H1 (cell line): ENCODE data around the gene HAND1. TPM values are rescaled to one million over a fixed set of nuclear protein-coding genes. Genes with fewer than 3 reads are reported as not detected.

Experiments
- CTCF ChIA-PET: fragments of 300-600 bp; sonication (Branson Sonifier 250); formaldehyde crosslinking; loops from one replicate; lab custom pipeline; 2021; ENCODE audit not compliant: partially characterized antibody; lab: Charles Lee
- POLR2A ChIA-PET: fragments of 300-600 bp; sonication (Branson Sonifier 250); formaldehyde crosslinking; loops from one replicate; lab custom pipeline; 2021; ENCODE audit warnings: inconsistent platforms; ENCODE audit not compliant: partially characterized antibody; lab: Charles Lee
- DNase-seq, 2 experiments: peaks; one replicate each; pipeline versions ENCODE4 v3.0.0 to v3.0.0-alpha.2; 2010 to 2022; ENCODE audit warnings: low spot score in 2 of 2, low read depth in 1 of 2, mixed read lengths in 1 of 2
- FAIRE-seq: peaks from 2 replicates; lab custom pipeline; 2011; peaks lifted over from hg19 to GRCh38; lab: Jason Lieb, UNC
- H2AFZ ChIP-seq: 2 replicates; pipeline ENCODE4 v1.8.1; 2012; ENCODE audit warnings: low read length, inconsistent platforms
- H2AK5ac ChIP-seq: 2 replicates; pipeline ENCODE4 v1.6.1; 2013; ENCODE audit warnings: low read depth, low read length
- H2BK120ac ChIP-seq: replicated peaks from 2 replicates; pipeline ENCODE3; 2013; ENCODE audit warnings: low read depth, low read length, inconsistent platforms
- H2BK12ac ChIP-seq: 2 replicates; pipeline ENCODE4 v1.6.1; 2013; ENCODE audit warnings: low read depth, low read length
- H2BK15ac ChIP-seq: 2 replicates; pipeline ENCODE4 v1.6.1; 2013; ENCODE audit warnings: low read length
- H2BK20ac ChIP-seq: 2 replicates; pipeline ENCODE4 v1.6.1; 2013; ENCODE audit warnings: low read length
- H2BK5ac ChIP-seq: 2 replicates; pipeline ENCODE4 v1.6.1; 2013; ENCODE audit warnings: low read depth, low read length
- H3K14ac ChIP-seq: 2 replicates; pipeline ENCODE4 v1.6.1; 2013; ENCODE audit warnings: inconsistent platforms; ENCODE audit not compliant: insufficient read length
- H3K18ac ChIP-seq: 2 replicates; pipeline ENCODE4 v1.6.1; 2013; ENCODE audit warnings: low read length; ENCODE audit errors: extremely low read depth
- H3K23ac ChIP-seq: 2 replicates; pipeline ENCODE4 v1.6.1; 2013; ENCODE audit warnings: inconsistent platforms; ENCODE audit not compliant: insufficient read length
- H3K23me2 ChIP-seq: 2 replicates; pipeline ENCODE4 v1.6.1; 2013; ENCODE audit warnings: low read depth, low read length
- H3K27ac ChIP-seq: 2 replicates; pipeline ENCODE4 v1.6.1; 2011; ENCODE audit warnings: low read depth, low read length, inconsistent platforms
- H3K27me3 ChIP-seq, 4 experiments: replicated peaks in 1 of 4; 1 replicate in 1 of 4; 2 replicates in 3 of 4; pipeline versions ENCODE4 v1.6.1 to v1.8.1; 2011 to 2013; ENCODE audit warnings: low read length in 3 of 4, mild to moderate bottlenecking in 3 of 4, inconsistent platforms in 2 of 4, mixed read lengths in 2 of 4, moderate library complexity in 1 of 4; ENCODE audit not compliant: control insufficient read depth in 3 of 4, insufficient read depth in 3 of 4; ENCODE audit errors: extremely low read depth in 1 of 4
- H3K36me3 ChIP-seq, 4 experiments: 2 replicates each; pipeline versions ENCODE4 v1.6.1 to v1.8.1; 2011 to 2013; ENCODE audit warnings: mild to moderate bottlenecking in 4 of 4, low read length in 3 of 4, moderate library complexity in 2 of 4, control low read depth in 1 of 4, inconsistent platforms in 1 of 4; ENCODE audit not compliant: insufficient read depth in 4 of 4, control insufficient read depth in 2 of 4
- H3K4ac ChIP-seq: replicated peaks from 2 replicates; pipeline ENCODE3; 2013; ENCODE audit warnings: low read length, low read depth, mixed read lengths, inconsistent platforms; ENCODE audit not compliant: insufficient read length
- H3K4me1 ChIP-seq, 4 experiments: replicated peaks in 1 of 4; 1 replicate in 1 of 4; 2 replicates in 3 of 4; pipeline versions ENCODE4 v1.6.1 to v1.8.1; 2011 to 2013; ENCODE audit warnings: low read length in 3 of 4, inconsistent platforms in 2 of 4, mixed read lengths in 1 of 4; ENCODE audit not compliant: insufficient read depth in 4 of 4, control insufficient read depth in 3 of 4
- H3K4me2 ChIP-seq, 2 experiments: 2 replicates each; pipeline versions ENCODE4 v1.6.1 to v1.8.1; 2011 to 2013; ENCODE audit warnings: low read depth in 2 of 2, low read length in 2 of 2, control low read depth in 1 of 2, inconsistent platforms in 1 of 2, mild to moderate bottlenecking in 1 of 2; ENCODE audit not compliant: insufficient read depth in 1 of 2
- H3K4me3 ChIP-seq, 4 experiments: fragments of 200-600, 300-600 bp in 1 of 4; sonication (generic), shearing (Covaris generic), sonication (Bioruptor Twin) in 1 of 4; 2 replicates each; pipeline versions ENCODE4 v1.5.1 to v1.8.1; 2011 to 2016; ENCODE audit warnings: low read length in 4 of 4, low read depth in 3 of 4, control low read depth in 2 of 4, inconsistent platforms in 2 of 4, mild to moderate bottlenecking in 2 of 4, mixed read lengths in 1 of 4, moderate library complexity in 1 of 4; ENCODE audit not compliant: insufficient read depth in 2 of 4; ENCODE audit errors: extremely low read depth in 1 of 4
- H3K56ac ChIP-seq: replicated peaks from 2 replicates; pipeline ENCODE3; 2013; ENCODE audit warnings: low read depth, mild to moderate bottlenecking, mixed read lengths, low read length, inconsistent platforms; ENCODE audit not compliant: insufficient read length
- H3K79me1 ChIP-seq: 2 replicates; pipeline ENCODE4 v1.6.1; 2013; ENCODE audit warnings: low read depth, low read length, control low read depth
- H3K79me2 ChIP-seq, 2 experiments: 2 replicates each; pipeline versions ENCODE4 v1.6.1 to v1.8.1; 2012 to 2013; ENCODE audit warnings: low read length in 2 of 2, mild to moderate bottlenecking in 2 of 2, inconsistent platforms in 1 of 2; ENCODE audit not compliant: insufficient read depth in 2 of 2, control insufficient read depth in 1 of 2
- H3K9ac ChIP-seq, 4 experiments: replicated peaks in 1 of 4; 1 replicate in 1 of 4; 2 replicates in 3 of 4; pipeline versions ENCODE4 v1.6.1 to v1.8.1; 2011 to 2013; ENCODE audit warnings: low read depth in 3 of 4, low read length in 3 of 4, control low read depth in 2 of 4, mild to moderate bottlenecking in 2 of 4, moderate library complexity in 2 of 4, inconsistent platforms in 1 of 4; ENCODE audit errors: extremely low read depth in 1 of 4
- H3K9me3 ChIP-seq, 2 experiments: 2 replicates each; pipeline versions ENCODE4 v1.6.1 to v1.8.1; 2012 to 2013; ENCODE audit warnings: mild to moderate bottlenecking in 2 of 2, moderate library complexity in 2 of 2, control low read depth in 1 of 2, inconsistent platforms in 1 of 2, low read depth in 1 of 2, low read length in 1 of 2, mixed read lengths in 1 of 2; ENCODE audit not compliant: insufficient read depth in 2 of 2
- H4K20me1 ChIP-seq, 2 experiments: replicated peaks in 1 of 2; 2 replicates each; pipeline versions ENCODE3 to v1.8.1; 2011 to 2013; ENCODE audit warnings: inconsistent platforms in 2 of 2, low read length in 2 of 2, mild to moderate bottlenecking in 1 of 2; ENCODE audit not compliant: insufficient read depth in 2 of 2, control insufficient read depth in 1 of 2
- H4K5ac ChIP-seq: 2 replicates; pipeline ENCODE4 v1.6.1; 2013; ENCODE audit warnings: low read length, low read depth, mixed read lengths, inconsistent platforms; ENCODE audit not compliant: insufficient read length
- H4K8ac ChIP-seq: 2 replicates; pipeline ENCODE4 v1.8.0; 2013; ENCODE audit warnings: mild to moderate bottlenecking, moderate library complexity, low read length, inconsistent platforms; ENCODE audit not compliant: insufficient read depth; ENCODE audit errors: extremely low read depth
- H4K91ac ChIP-seq: replicated peaks from 2 replicates; pipeline ENCODE3; 2013; ENCODE audit warnings: low read length, mixed read lengths, inconsistent platforms; ENCODE audit not compliant: insufficient read length
- CREB1 ChIP-seq: IDR thresholded peaks from 2 replicates; pipeline ENCODE4 v1.6.1; 2012; ENCODE audit warnings: inconsistent platforms
- WGBS, 2 experiments: shearing (Covaris generic) in 1 of 2; methylation state at CpG; one replicate each; pipeline versions ENCODE4 v1.1.6 to v1.1.7; 2013 to 2015; ENCODE audit warnings: low lambda C conversion rate in 2 of 2, mixed read lengths in 2 of 2, inconsistent platforms in 1 of 2, low coverage in 1 of 2, missing lambda C conversion rate in 1 of 2; ENCODE audit not compliant: insufficient replicate concordance in 2 of 2, insufficient coverage in 1 of 2, insufficient read length in 1 of 2; ENCODE audit errors: extremely low coverage in 1 of 2, missing lambda C conversion rate in 1 of 2; 5-methylcytosine and 5-hydroxymethylcytosine counted together
- polyA plus RNA-seq, 7 experiments: library from polyadenylated mRNA; depleted of rRNA in 3 of 7; stranded (reverse) in 5 of 7; unstranded in 2 of 7; fragments of >200 nt in 5 of 7; fragments of 200-250 nt in 2 of 7; gene quantifications; 1 replicate in 5 of 7; 2 replicates in 1 of 7; 4 replicates in 1 of 7; pipeline versions ENCODE4 v1.2.1 to v1.2.3, GENCODE V29; 2011 to 2013; ENCODE audit warnings: missing spikeins in 2 of 7, mixed read lengths in 2 of 7
- total RNA-seq: library from RNA; stranded (reverse); fragmentation: NEBNext Ultra II Directional; extraction: Animal tissue kit (Norgen Biotek cat#: 25700); gene quantifications from 2 replicates; pipeline ENCODE4 v1.2.1, GENCODE V29; 2021

HAND1 gene
- total and polyA plus RNA-seq, 2 of the 8 experiments (the other 6 are each of a cell fraction or from before 2014, with no cell fraction given) = 0.06 TPM; not detected in 1

DNA sequence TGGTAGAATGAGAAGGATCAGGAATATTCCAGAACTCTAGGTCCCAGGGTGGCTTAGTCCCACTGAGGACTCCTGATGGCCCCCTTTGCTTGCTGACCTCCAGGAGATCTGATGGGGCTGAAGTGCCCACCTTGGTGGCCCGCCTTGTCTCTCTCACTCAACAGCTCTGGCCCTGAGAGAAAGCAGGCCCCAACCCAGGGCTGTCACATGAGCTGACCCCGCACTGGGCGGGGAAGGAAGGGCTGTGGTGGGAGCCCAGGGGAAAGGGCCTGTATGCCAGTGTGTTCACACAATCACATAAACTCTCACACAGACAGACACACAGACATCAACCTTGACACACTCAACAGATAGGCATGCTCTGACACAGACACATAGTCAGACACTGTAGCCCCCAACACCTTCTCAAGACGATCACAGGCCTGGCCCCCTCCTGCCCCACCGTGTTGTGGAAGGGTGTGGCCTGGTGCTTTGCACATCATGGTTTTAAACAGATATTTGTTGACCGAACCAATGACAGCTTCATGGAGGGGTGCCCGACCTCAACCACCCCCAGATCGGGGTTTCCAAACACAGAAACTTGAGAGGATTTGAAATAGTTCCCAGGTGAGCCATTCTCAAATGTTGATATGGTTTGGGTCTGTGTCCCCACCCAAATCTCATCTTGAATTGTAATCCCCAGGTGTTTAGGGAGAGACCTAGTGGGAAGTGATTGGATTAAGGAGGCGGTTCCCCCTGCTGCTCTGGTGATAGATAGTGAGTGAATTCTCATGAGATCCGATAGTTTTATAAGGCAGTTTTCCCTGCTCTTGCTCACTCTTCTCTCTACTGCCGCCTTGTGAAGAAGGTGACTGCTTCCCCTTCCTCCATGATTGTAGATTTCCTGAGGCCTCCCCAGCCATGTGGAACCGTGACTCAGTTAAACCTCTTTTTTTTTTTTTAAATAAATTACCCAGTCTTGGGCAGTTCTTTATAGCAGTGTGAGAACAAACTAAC is 48.5 kb upstream of the HAND1 start:
- FAIRE-seq = no peak
- Histone ChIP-seq H3K4me2 (no peak overlapping the region), H3K4me1 (peaks cover 0 to 3% (median under 1%) of the 10 kb centered on the region in 4 experiments; a peak in 3 of 7 replicates), H3K36me3 (no peaks in the 10 kb centered on the region), H4K91ac (no peak overlapping the region), H3K9ac (no peak overlapping the region), H3K9me3 (no peaks in the 10 kb centered on the region), H4K5ac (no peak overlapping the region), H3K27ac (no peak overlapping the region), H3K27me3 (peaks cover 0 to 4% (median 3%) of the 10 kb centered on the region in 4 experiments; a peak in 3 of 7 replicates), H2BK20ac (no peak overlapping the region), H3K18ac (no peak overlapping the region), H3K4ac (no peak overlapping the region), H3K23ac (no peak overlapping the region), H3K79me2 (no peaks in the 10 kb centered on the region), H2BK15ac (no peak overlapping the region), H2BK5ac (no peak overlapping the region), H2AK5ac (no peak overlapping the region), H3K14ac (no peak overlapping the region), H3K4me3 (no peak overlapping the region), H3K79me1 (no peaks in the 10 kb centered on the region), H2BK12ac (no peak overlapping the region), H4K8ac (no peak overlapping the region), H2AFZ (no peak overlapping the region), H2BK120ac (no peak overlapping the region), H3K56ac (no peak overlapping the region), H4K20me1 (no peaks in the 10 kb centered on the region), H3K23me2 (no peaks in the 10 kb centered on the region)
- CTCF ChIA-PET = interaction anchor here (0.6 to 4.0 kb wide), 6 partner anchors 14 to 505 kb away, joined by 3 to 18 read pairs (median 14); no protein-coding TSS in a partner anchor
- no peak for DNase-seq
- WGBS, 2 experiments = 91% methylated on average over 12 of the region's 12 CpGs; no CpG with 5 or more reads in 1 of the 2 experiments
- no peak for TF ChIP-seq CREB1
- POLR2A ChIA-PET = interaction anchor here (1.0 kb wide), 1 partner anchor 13 kb away, joined by 4 read pairs; no protein-coding TSS in a partner anchor
